GM13977 (cell line): ENCODE results near the gene SECTM1.

ENCODE experiments used
- DNase-seq: peaks from one replicate; pipeline ENCODE4 v3.0.0; 2012; ENCODE audit warnings: low spot score
- in situ Hi-C: fragments of 300-500 bp; cut with MboI; formaldehyde crosslinking; loops from one replicate; pipeline ENCODE4 v1.12.0; 2022; ENCODE audit warnings: low sequenced_read_pairs, low pct_unique_long_range_greater_than_20kb, mixed read lengths, inconsistent platforms; ENCODE audit not compliant: unreplicated experiment
- TF ChIP-seq, protein P1 (sequence below): IDR thresholded peaks from 2 replicates; pipeline ENCODE4 v1.5.1; 2012; ENCODE audit warnings: mild to moderate bottlenecking, control low read depth; ENCODE audit not compliant: insufficient read depth; ENCODE audit errors: extremely low read depth, missing control alignments

Gene SECTM1

GRCh38 chr17:82278308-82278707, 55.3 kb downstream of the SECTM1 start:
- no peak for DNase-seq
- in situ Hi-C loops, result no loop called here
- TF ChIP-seq, protein P1, sequence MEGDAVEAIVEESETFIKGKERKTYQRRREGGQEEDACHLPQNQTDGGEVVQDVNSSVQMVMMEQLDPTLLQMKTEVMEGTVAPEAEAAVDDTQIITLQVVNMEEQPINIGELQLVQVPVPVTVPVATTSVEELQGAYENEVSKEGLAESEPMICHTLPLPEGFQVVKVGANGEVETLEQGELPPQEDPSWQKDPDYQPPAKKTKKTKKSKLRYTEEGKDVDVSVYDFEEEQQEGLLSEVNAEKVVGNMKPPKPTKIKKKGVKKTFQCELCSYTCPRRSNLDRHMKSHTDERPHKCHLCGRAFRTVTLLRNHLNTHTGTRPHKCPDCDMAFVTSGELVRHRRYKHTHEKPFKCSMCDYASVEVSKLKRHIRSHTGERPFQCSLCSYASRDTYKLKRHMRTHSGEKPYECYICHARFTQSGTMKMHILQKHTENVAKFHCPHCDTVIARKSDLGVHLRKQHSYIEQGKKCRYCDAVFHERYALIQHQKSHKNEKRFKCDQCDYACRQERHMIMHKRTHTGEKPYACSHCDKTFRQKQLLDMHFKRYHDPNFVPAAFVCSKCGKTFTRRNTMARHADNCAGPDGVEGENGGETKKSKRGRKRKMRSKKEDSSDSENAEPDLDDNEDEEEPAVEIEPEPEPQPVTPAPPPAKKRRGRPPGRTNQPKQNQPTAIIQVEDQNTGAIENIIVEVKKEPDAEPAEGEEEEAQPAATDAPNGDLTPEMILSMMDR, result no peak

GRCh38 chr17:82277851-82278250, 55.7 kb downstream of the SECTM1 start:
- TF ChIP-seq, protein P1, result no peak
- in situ Hi-C loops, result no loop called here
- DNase-seq, result no peak

DNA sequence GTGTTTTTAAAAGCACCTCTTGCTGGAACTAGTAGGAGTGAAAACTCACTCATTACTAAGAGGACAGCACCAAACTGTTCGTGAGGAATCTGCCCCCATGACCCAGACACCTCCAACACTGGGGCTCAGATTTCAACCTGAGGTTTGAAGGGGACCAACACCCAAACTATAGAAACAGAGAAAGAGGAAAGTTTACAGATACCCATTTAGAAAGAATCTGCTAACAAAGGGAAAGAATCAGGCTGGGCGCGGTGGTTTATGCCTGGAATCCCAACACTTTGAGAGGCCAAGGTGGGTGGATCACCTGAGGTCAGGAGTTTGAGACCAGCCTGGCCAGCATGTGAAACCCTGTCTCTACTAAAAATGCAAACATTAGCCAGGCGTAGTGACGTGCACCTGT, 56.6 kb downstream of the SECTM1 start:
- DNase-seq, result no peak
- TF ChIP-seq, protein P1, result no peak
- in situ Hi-C loops, result no loop called here

- TF ChIP-seq, protein P1, result no peak
- in situ Hi-C loops, result no loop called here
- DNase-seq, result no peak
Measured at GRCh38 chr17:82275326-82275725, 58.2 kb downstream of the SECTM1 start.

DNA sequence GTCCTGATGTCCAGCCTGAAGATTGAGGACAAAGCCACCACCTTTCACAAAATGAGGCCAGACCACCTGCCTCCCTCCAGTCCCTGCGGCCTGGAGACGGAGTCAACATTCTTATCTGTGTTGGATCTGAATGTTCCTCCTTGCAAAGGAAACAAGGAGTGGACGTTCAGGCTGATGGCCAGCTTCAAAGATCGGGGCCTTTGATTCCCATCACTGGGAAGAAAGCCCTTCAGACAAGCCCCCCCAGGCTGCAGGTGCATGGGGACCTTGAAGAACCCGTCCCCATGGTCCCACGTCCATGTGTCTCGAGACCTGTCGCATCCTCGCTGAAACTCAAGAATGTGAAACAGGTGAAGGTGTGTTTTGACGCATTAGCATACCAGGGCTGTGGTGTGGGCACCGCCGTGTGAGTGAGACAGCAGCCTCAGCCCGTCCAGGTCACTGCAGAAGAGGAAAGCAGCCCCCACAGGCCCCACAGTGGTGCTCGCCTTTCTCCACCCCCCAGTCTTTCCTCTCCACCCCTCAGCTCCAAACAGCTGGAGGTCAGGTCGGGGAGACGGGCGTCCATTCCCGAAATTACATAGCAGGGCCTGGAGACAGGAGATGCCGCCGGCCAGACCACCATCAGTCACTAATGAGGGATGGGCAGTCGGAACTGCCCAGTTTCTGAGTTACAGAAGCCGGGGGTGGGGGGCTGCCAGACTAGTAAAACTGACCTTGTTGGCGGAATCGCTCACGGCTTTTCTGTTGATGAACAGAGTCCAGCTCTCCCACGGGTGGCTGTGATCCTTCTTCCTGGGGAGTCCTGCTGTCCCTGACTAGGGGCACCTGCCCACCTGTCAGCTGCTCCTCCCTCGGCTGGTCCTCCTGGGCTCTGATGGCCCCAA, 59.2 kb downstream of the SECTM1 start:
- DNase-seq, result no peak
- in situ Hi-C loops, result no loop called here
- TF ChIP-seq, protein P1, result no peak

DNA sequence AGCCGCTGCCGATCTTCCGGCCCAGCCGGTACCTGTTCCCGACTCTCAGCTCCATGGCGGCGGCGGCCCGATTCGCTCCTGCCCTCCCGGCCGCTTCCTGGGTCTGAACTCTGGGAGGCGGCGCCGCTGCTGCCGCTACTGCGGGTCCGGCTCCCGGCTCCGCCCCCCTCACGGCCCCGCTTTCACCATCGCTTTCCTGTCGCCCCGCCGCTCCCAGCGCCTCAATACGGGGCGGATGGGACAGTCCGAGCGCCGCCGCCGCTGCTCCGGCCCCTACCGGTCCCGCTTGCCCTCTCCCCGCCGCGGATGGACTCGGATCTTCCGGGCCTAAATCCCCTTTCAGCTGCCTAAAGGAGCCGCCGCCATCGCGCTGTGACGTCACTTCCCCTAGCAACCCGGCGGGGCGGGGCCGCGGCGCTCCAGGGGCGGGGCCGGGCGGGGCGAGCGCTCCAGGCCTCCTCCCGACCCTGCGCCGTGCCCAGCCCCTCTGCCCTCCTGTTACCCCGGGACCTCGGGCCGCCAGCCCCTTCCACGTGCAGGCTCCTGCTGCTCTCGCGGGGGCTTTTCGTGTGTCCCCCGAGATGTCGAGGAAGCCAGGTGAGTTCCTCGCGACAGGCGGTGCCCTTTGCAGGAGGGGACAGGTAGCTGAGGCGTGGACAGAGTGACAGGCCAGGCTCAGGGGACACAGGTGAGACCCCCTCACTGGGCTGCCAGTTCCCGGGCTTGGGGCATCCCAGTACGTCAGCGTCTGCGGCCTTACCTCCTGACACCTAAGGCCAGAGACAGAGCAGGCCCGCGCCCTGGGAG, 60.0 kb downstream of the SECTM1 start, which contains the start of gene CSNK1D:
CSNK1D (minus strand) TSS at position 374 of the 807 bp plus-strand sequence; CDS start at position 55, 319 bp downstream.
- TF ChIP-seq, protein P1, result no peak
- peak; percentile 99 for DNase-seq
- in situ Hi-C loops, result no loop called here
